WERI-Rb-1 (cell line): ENCODE results near the gene PARM1.

Experiments used
- DNase-seq: peaks from one replicate; pipeline ENCODE4 v3.0.0-alpha.2; 2020
- H3K27ac ChIP-seq: fragments of 250-450 bp; sonication (Bioruptor Pico); 2 replicates; pipeline ENCODE4 v1.5.1; 2020; ENCODE audit warnings: mild to moderate bottlenecking, moderate library complexity
- H3K27me3 ChIP-seq: fragments of 250-450 bp; sonication (Bioruptor Pico); 2 replicates; pipeline ENCODE4 v1.5.1; 2021; ENCODE audit warnings: mild to moderate bottlenecking, low read depth, moderate library complexity; ENCODE audit not compliant: insufficient read depth, severe bottlenecking
- H3K36me3 ChIP-seq: fragments of 250-450 bp; sonication (Bioruptor Pico); 2 replicates; pipeline ENCODE4 v1.5.1; 2020; ENCODE audit warnings: mild to moderate bottlenecking, moderate library complexity
- H3K4me3 ChIP-seq: 2 replicates; pipeline ENCODE4 v1.5.1; 2011; ENCODE audit warnings: low read depth, mild to moderate bottlenecking, control low read depth, low read length
- H3K9me3 ChIP-seq: fragments of 250-450 bp; sonication (Bioruptor Pico); 2 replicates; pipeline ENCODE4 v1.5.1; 2021; ENCODE audit warnings: mild to moderate bottlenecking, moderate library complexity; ENCODE audit not compliant: severe bottlenecking
- CTCF ChIP-seq: IDR thresholded peaks from 2 replicates; pipeline ENCODE4 v1.5.1; 2011; ENCODE audit warnings: low read depth, mild to moderate bottlenecking, control low read depth, inconsistent platforms, low read length

PARM1 gene

DNA sequence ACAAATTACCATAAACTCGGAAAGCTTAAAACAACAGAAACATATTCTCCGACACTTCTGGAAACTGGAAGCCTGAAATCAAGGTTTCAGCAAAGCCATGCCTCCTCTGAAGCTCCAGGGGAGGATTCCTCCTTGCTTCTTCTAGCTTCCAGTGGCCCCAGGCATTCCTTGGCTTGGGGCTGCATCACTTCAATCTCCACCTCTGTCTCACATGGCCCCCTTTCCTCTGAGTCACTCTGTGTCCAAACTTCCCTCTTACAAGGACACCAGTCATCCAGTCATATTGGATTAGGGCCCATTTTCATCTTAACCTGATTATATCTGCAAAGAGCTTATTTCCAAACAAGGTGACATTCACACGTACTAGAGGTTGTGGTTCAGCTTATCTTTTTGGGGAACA lies 17.3 kb downstream of the PARM1 start:
- Histone ChIP-seq H3K9me3 (no peaks in the 10 kb centered on the region), H3K36me3 (no peaks in the 10 kb centered on the region), H3K27me3 (no peaks in the 10 kb centered on the region), H3K27ac (no peak overlapping the region), H3K4me3 (no peak overlapping the region)
- TF ChIP-seq CTCF = no peak
- no peak for DNase-seq

DNA sequence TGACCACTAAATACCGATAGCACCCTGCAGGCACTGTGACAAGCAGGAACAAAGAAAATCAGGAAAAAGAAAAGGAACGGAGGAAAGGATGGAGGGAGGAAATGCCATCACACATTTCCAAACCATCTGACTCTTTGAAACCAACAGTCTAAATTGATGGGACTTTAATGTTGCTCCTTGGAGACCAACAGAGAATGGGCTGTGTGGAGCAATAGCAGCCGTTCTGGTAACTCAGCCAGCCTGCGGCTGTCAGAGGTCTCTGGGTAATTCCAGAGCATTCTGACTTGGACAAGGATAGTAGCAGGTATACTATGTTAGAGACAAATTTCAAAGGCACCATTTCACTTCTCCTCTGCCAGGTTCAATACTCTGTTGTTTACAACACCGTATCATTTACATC lies 18.0 kb downstream of the PARM1 start:
- H3K9me3 ChIP-seq = no peaks in the 10 kb centered on the region
- no peak overlapping the region for H3K4me3 ChIP-seq
- no peaks in the 10 kb centered on the region for H3K27me3 ChIP-seq
- H3K36me3 ChIP-seq = no peaks in the 10 kb centered on the region
- DNase-seq = no peak
- TF ChIP-seq CTCF = no peak
- no peak overlapping the region for H3K27ac ChIP-seq

DNA sequence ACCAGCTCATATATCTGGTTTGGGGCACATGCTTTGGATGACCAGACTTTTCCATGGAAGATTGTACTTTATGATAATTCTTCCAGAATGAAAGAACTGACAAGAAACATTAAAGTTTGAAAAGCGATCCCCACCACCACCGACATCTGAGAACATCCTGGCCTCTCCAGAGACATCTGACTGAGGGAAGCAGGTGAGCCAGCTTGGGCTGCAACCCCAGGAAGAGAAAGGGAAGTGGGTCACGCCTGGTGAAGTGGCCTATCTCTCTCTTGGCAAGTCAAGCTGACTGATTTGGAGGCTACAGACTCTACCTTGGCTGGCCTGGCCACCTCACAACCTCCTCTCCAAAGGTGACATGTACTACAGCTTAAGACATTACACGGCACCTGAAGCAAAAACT lies 20.7 kb downstream of the PARM1 start:
- no peak for TF ChIP-seq CTCF
- Histone ChIP-seq H3K36me3 (no peaks in the 10 kb centered on the region), H3K27ac (no peak overlapping the region), H3K27me3 (no peaks in the 10 kb centered on the region), H3K9me3 (no peaks in the 10 kb centered on the region), H3K4me3 (no peak overlapping the region)
- no peak for DNase-seq

DNA sequence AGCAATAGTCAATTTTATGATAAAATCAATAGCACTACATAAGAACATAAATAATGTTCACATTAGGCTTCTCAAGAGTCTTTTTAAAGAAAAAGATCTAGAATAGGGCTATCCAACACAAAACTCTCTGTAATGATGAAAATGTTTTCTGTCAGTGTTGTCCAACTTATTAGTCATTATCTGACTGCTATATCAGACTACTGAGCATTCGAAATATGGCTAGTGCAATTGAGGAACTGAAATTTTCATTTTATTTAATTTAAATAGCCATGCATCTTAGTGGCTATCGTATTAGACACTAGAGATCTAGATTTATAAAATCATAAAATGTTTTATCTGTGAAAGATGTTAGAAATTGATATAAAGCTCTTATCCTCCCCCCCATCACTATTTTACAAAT lies 26.0 kb downstream of the PARM1 start:
- TF ChIP-seq CTCF = no peak
- Histone ChIP-seq H3K27ac (no peak overlapping the region), H3K36me3 (no peaks in the 10 kb centered on the region), H3K27me3 (no peaks in the 10 kb centered on the region), H3K4me3 (no peak overlapping the region), H3K9me3 (no peaks in the 10 kb centered on the region)
- DNase-seq = no peak

- no peak overlapping the region for H3K4me3 ChIP-seq
- H3K27ac ChIP-seq = no peak overlapping the region
- no peaks in the 10 kb centered on the region for H3K36me3 ChIP-seq
- H3K9me3 ChIP-seq = no peaks in the 10 kb centered on the region
- no peaks in the 10 kb centered on the region for H3K27me3 ChIP-seq
- no peak for DNase-seq
- no peak for TF ChIP-seq CTCF
These were observed 28.3 kb downstream of the PARM1 start for GRCh38 chr4:74961230-74961629.

DNA sequence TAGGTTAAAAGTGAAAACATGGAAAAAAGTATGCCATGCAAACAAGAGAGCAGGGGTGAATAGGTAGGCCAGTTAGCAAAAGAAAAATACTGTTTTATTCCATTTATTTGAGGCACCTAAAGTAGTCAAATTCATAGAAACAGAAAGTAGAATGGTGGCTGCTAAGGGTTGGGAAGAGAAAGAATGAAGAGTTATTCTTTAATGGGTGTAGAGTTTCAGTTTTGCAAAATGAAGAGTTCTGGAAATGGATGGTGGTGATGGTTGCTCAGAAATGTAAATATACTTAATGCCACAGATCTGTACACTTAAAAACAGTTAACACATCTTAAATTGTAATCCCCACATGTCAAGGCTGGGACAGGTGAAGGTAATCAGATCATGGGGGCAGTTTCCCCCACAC lies 29.7 kb downstream of the PARM1 start:
- no peak overlapping the region for H3K27ac ChIP-seq

More for the DNA sequence above, 29.7 kb downstream of the PARM1 start:
- Histone ChIP-seq H3K36me3 (no peaks in the 10 kb centered on the region), H3K27me3 (no peaks in the 10 kb centered on the region), H3K4me3 (no peak overlapping the region), H3K9me3 (no peaks in the 10 kb centered on the region)
- no peak for TF ChIP-seq CTCF
- DNase-seq = no peak
